Astrocyte (in vitro differentiated cells and primary cell): ENCODE results near the gene CLPX. TPM values are rescaled to one million over a fixed set of nuclear protein-coding genes. Genes with fewer than 3 reads are reported as not detected.

Experiments used
- DNase-seq: peaks from one replicate; pipeline ENCODE4 v3.0.0-alpha.2; 2010; ENCODE audit warnings: low read depth
- FAIRE-seq: peaks from 2 replicates; lab custom pipeline; 2011; peaks lifted over from hg19 to GRCh38; lab: Jason Lieb, UNC
- H2AFZ ChIP-seq: 2 replicates; pipeline ENCODE4 v1.6.0; 2012; ENCODE audit warnings: low read depth, low read length, inconsistent platforms
- H3K27ac ChIP-seq: 2 replicates; pipeline ENCODE4 v1.5.1; 2011; ENCODE audit warnings: low read depth, low read length, inconsistent platforms
- H3K27me3 ChIP-seq: 2 replicates; pipeline ENCODE4 v1.6.0; 2011; ENCODE audit warnings: low read length, inconsistent platforms; ENCODE audit not compliant: insufficient read depth
- H3K36me3 ChIP-seq: 2 replicates; pipeline ENCODE4 v1.5.1; 2011; ENCODE audit warnings: low read length, inconsistent platforms; ENCODE audit not compliant: insufficient read depth
- H3K4me1 ChIP-seq: 2 replicates; pipeline ENCODE4 v1.5.1; 2011; ENCODE audit warnings: low read length, inconsistent platforms; ENCODE audit not compliant: insufficient read depth
- H3K4me2 ChIP-seq: 2 replicates; pipeline ENCODE4 v1.6.0; 2012; ENCODE audit warnings: low read length, inconsistent platforms
- H3K4me3 ChIP-seq: 2 replicates; pipeline ENCODE4 v1.5.1; 2011; ENCODE audit warnings: low read depth, mild to moderate bottlenecking, low read length, inconsistent platforms; ENCODE audit not compliant: insufficient read depth
- H3K79me2 ChIP-seq: 2 replicates; pipeline ENCODE4 v1.6.0; 2012; ENCODE audit warnings: mild to moderate bottlenecking, low read length, inconsistent platforms; ENCODE audit not compliant: insufficient read depth
- H3K9ac ChIP-seq: 2 replicates; pipeline ENCODE4 v1.6.0; 2012; ENCODE audit warnings: mild to moderate bottlenecking, low read length, inconsistent platforms
- H3K9me3 ChIP-seq: 2 replicates; pipeline ENCODE4 v1.5.1; 2012; ENCODE audit warnings: low read depth, mild to moderate bottlenecking, low read length, inconsistent platforms; ENCODE audit not compliant: insufficient read depth
- H4K20me1 ChIP-seq: 2 replicates; pipeline ENCODE4 v1.6.0; 2012; ENCODE audit warnings: low read length, inconsistent platforms; ENCODE audit not compliant: insufficient read depth
- H3K27ac Mint-ChIP-seq: one replicate; pipeline ENCODE4 v1.8.0; 2021; ENCODE audit warnings: mild to moderate bottlenecking, mixed read lengths; ENCODE audit not compliant: unreplicated experiment
- H3K27me3 Mint-ChIP-seq: one replicate; pipeline ENCODE4 v1.8.0; 2021; ENCODE audit warnings: low read depth, mixed read lengths; ENCODE audit not compliant: unreplicated experiment
- H3K36me3 Mint-ChIP-seq: one replicate; pipeline ENCODE4 v1.8.0; 2021; ENCODE audit warnings: low read depth, mixed read lengths; ENCODE audit not compliant: unreplicated experiment
- H3K4me1 Mint-ChIP-seq: one replicate; pipeline ENCODE4 v1.8.0; 2021; ENCODE audit warnings: low read depth, mixed read lengths; ENCODE audit not compliant: unreplicated experiment
- H3K4me3 Mint-ChIP-seq: one replicate; pipeline ENCODE4 v1.8.0; 2021; ENCODE audit warnings: mild to moderate bottlenecking, moderate library complexity, mixed read lengths; ENCODE audit not compliant: unreplicated experiment
- H3K9me3 Mint-ChIP-seq: one replicate; pipeline ENCODE4 v1.8.0; 2021; ENCODE audit warnings: mild to moderate bottlenecking, mixed read lengths; ENCODE audit not compliant: unreplicated experiment
- EZH2 ChIP-seq: IDR thresholded peaks from 2 replicates; pipeline ENCODE4 v1.6.1; 2012; ENCODE audit warnings: mild to moderate bottlenecking, low read length, inconsistent platforms; ENCODE audit not compliant: insufficient read depth
- total RNA-seq: library from RNA; stranded (reverse); gene quantifications from 2 replicates; pipeline ENCODE4 v1.2.1, GENCODE V29; 2021
- TF ChIP-seq, protein P1 (sequence below): IDR thresholded peaks from 2 replicates; pipeline ENCODE4 v1.5.1; 2011; ENCODE audit warnings: low read depth, mild to moderate bottlenecking, inconsistent platforms, low read length, moderate library complexity; ENCODE audit not compliant: insufficient read depth

The CLPX gene
- total RNA-seq, 1 donor from 2014 or later: 45.2 TPM

- H3K27ac ChIP-seq: no peak overlapping the region
- Mint-ChIP-seq H3K27me3 (peaks cover 5% of the 10 kb centered on the region), H3K4me3 (no peak overlapping the region), H3K36me3 (peaks cover 3% of the 10 kb centered on the region), H3K9me3 (no peaks in the 10 kb centered on the region), H3K4me1 (no peaks in the 10 kb centered on the region), H3K27ac (no peak overlapping the region)
- no peak overlapping the region for H3K9ac ChIP-seq
- no peaks in the 10 kb centered on the region for H3K36me3 ChIP-seq
- no peak overlapping the region for H3K4me2 ChIP-seq
- H3K4me1 ChIP-seq: no peaks in the 10 kb centered on the region
- TF ChIP-seq EZH2: no peak
- TF ChIP-seq, protein P1, sequence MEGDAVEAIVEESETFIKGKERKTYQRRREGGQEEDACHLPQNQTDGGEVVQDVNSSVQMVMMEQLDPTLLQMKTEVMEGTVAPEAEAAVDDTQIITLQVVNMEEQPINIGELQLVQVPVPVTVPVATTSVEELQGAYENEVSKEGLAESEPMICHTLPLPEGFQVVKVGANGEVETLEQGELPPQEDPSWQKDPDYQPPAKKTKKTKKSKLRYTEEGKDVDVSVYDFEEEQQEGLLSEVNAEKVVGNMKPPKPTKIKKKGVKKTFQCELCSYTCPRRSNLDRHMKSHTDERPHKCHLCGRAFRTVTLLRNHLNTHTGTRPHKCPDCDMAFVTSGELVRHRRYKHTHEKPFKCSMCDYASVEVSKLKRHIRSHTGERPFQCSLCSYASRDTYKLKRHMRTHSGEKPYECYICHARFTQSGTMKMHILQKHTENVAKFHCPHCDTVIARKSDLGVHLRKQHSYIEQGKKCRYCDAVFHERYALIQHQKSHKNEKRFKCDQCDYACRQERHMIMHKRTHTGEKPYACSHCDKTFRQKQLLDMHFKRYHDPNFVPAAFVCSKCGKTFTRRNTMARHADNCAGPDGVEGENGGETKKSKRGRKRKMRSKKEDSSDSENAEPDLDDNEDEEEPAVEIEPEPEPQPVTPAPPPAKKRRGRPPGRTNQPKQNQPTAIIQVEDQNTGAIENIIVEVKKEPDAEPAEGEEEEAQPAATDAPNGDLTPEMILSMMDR: no peak
- no peak overlapping the region for H2AFZ ChIP-seq
- FAIRE-seq (no peak), DNase-seq (no peak)
- no peaks in the 10 kb centered on the region for H3K9me3 ChIP-seq
- H3K79me2 ChIP-seq: no peaks in the 10 kb centered on the region
- no peak overlapping the region for H3K4me3 ChIP-seq
- H4K20me1 ChIP-seq: no peaks in the 10 kb centered on the region
- H3K27me3 ChIP-seq: peaks cover 2% of the 10 kb centered on the region
These were observed 38.9 kb upstream of the CLPX start for GRCh38 chr15:65223996-65224395.

- Histone ChIP-seq H3K27ac (no peak overlapping the region), H3K4me3 (no peak overlapping the region), H3K9me3 (no peaks in the 10 kb centered on the region), H3K4me1 (no peaks in the 10 kb centered on the region), H3K27me3 (peaks cover 2% of the 10 kb centered on the region), H3K79me2 (no peaks in the 10 kb centered on the region), H3K36me3 (no peaks in the 10 kb centered on the region), H2AFZ (no peak overlapping the region), H4K20me1 (no peaks in the 10 kb centered on the region), H3K4me2 (no peak overlapping the region), H3K9ac (no peak overlapping the region)
- Mint-ChIP-seq H3K4me3 (no peak overlapping the region), H3K27me3 (peaks cover 7% of the 10 kb centered on the region), H3K4me1 (no peaks in the 10 kb centered on the region), H3K9me3 (no peaks in the 10 kb centered on the region), H3K36me3 (no peaks in the 10 kb centered on the region), H3K27ac (no peak overlapping the region)
- DNase-seq (no peak), FAIRE-seq (no peak)
- no peak for TF ChIP-seq EZH2
- TF ChIP-seq, protein P1: no peak
These were observed 37.7 kb upstream of the CLPX start for GRCh38 chr15:65222891-65223290.

DNA sequence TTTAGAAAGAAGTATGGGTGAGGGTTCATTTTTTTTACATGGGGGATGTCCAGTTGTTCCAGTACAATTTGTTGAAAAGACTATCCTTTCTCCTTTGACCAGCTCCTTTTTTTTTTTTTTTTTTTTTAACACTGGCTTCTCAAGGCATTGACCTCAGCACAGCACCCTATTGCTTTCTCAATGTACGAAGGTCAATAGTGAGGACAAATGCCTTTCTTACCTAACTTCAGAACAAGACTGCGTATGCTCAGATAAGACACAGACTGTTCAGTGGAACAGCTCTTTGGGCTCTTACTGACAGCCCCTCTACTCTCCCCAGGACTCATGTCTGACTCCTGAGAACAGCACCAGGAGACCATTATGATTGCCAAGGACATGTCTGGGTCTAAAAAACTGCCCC is 36.6 kb upstream of the CLPX start:
- TF ChIP-seq EZH2: no peak
- TF ChIP-seq, protein P1: no peak
- H3K9me3 ChIP-seq: no peaks in the 10 kb centered on the region
- H3K79me2 ChIP-seq: no peaks in the 10 kb centered on the region
- H3K9ac ChIP-seq: no peak overlapping the region
- FAIRE-seq: no peak
- Mint-ChIP-seq H3K27me3 (peaks cover 11% of the 10 kb centered on the region), H3K4me3 (no peak overlapping the region), H3K27ac (no peak overlapping the region), H3K4me1 (no peaks in the 10 kb centered on the region), H3K36me3 (no peaks in the 10 kb centered on the region), H3K9me3 (no peaks in the 10 kb centered on the region)
- H4K20me1 ChIP-seq: no peaks in the 10 kb centered on the region
- peaks cover 2% of the 10 kb centered on the region for H3K27me3 ChIP-seq
- H3K4me3 ChIP-seq: no peak overlapping the region
- no peaks in the 10 kb centered on the region for H3K36me3 ChIP-seq
- H2AFZ ChIP-seq: no peak overlapping the region
- no peak overlapping the region for H3K4me2 ChIP-seq
- no peak overlapping the region for H3K27ac ChIP-seq
- DNase-seq: no peak
- no peaks in the 10 kb centered on the region for H3K4me1 ChIP-seq
